HG03103 (cell line): ENCODE measurements around the gene TMEM174.

Source experiments
- ATAC-seq: cut with Tn5 transposase; IDR thresholded peaks from one replicate; pipeline ENCODE4 v1.9.1; 2021; ENCODE audit warnings: low read depth; ENCODE audit not compliant: unreplicated experiment

The TMEM174 gene

GRCh38 chr5:73152411-73153388 is 20.3 kb upstream of the TMEM174 start:
- ATAC-seq: no peak

- no peak for ATAC-seq
These were observed 19.5 kb upstream of the TMEM174 start for GRCh38 chr5:73153513-73153912.

GRCh38 chr5:73154208-73155006 is 18.6 kb upstream of the TMEM174 start:
- no peak for ATAC-seq

GRCh38 chr5:73155271-73156222 is 17.4 kb upstream of the TMEM174 start:
- ATAC-seq: no peak

- no peak for ATAC-seq
These were observed 15.3 kb upstream of the TMEM174 start for GRCh38 chr5:73157414-73158303.

- ATAC-seq: no peak
These were observed 14.7 kb upstream of the TMEM174 start for GRCh38 chr5:73158313-73158712.

- no peak for ATAC-seq
These were observed 12.7 kb upstream of the TMEM174 start for GRCh38 chr5:73160239-73160671.

- ATAC-seq: no peak
These were observed 2.5 kb upstream of the TMEM174 start for GRCh38 chr5:73170522-73170921.

- no peak for ATAC-seq
These were observed 1.5 kb upstream of the TMEM174 start for GRCh38 chr5:73171495-73171894.

- ATAC-seq: no peak
These were observed 1.3 kb downstream of the TMEM174 start for GRCh38 chr5:73174100-73174815.

- ATAC-seq: no peak
These were observed 3.3 kb downstream of the TMEM174 start for GRCh38 chr5:73176250-73176649.

GRCh38 chr5:73178265-73178664 is 5.3 kb downstream of the TMEM174 start:
- ATAC-seq: no peak

GRCh38 chr5:73179730-73180129 is 6.7 kb downstream of the TMEM174 start:
- ATAC-seq: no peak

GRCh38 chr5:73180566-73180965 is 7.6 kb downstream of the TMEM174 start:
- ATAC-seq: no peak

- ATAC-seq: no peak
These were observed 9.3 kb downstream of the TMEM174 start for GRCh38 chr5:73182307-73182706.

GRCh38 chr5:73183000-73183399 is 10.0 kb downstream of the TMEM174 start:
- ATAC-seq: no peak

- no peak for ATAC-seq
These were observed 10.5 kb downstream of the TMEM174 start for GRCh38 chr5:73183481-73183891.

- ATAC-seq: no peak
These were observed 14.0 kb downstream of the TMEM174 start for GRCh38 chr5:73186976-73187375.
